Heart right ventricle (tissue), 16 donors: ENCODE data around the gene ARFGAP1. TPM values are rescaled to one million over a fixed set of nuclear protein-coding genes. Genes with fewer than 3 reads are reported as not detected.

ENCODE experiments used
- ATAC-seq, 8 donors: fragments of 200-7000 bp; cut with Tn5 transposase; one replicate each; pipeline ENCODE4 v1.9.1; 2020; ENCODE audit warnings: mild to moderate bottlenecking in 8 of 8, moderate library complexity in 8 of 8, moderate number of reproducible peaks in 1 of 8
- DNase-seq, 2 donors: peaks; one replicate each; pipeline ENCODE4 v3.0.0-alpha.2; 2020
- H3K27ac ChIP-seq, 10 donors: fragments of 200-600 bp; sonication (generic) in 2 of 10; one replicate each; pipeline versions ENCODE4 v1.5.0 to v1.8.0; 2020 to 2022; ENCODE audit warnings: mild to moderate bottlenecking in 3 of 10
- H3K27me3 ChIP-seq, 7 donors: fragments of 200-600 bp; one replicate each; pipeline ENCODE4 v1.8.0; 2021 to 2022; ENCODE audit warnings: mild to moderate bottlenecking in 2 of 7
- H3K36me3 ChIP-seq, 9 donors: fragments of 200-600 bp; sonication (generic) in 1 of 9; one replicate each; pipeline versions ENCODE4 v1.5.0 to v1.8.0; 2020 to 2022; ENCODE audit warnings: mild to moderate bottlenecking in 2 of 9
- H3K4me1 ChIP-seq, 9 donors: fragments of 200-600 bp; sonication (generic) in 1 of 9; one replicate each; pipeline versions ENCODE4 v1.5.0 to v1.8.0; 2020 to 2022; ENCODE audit warnings: mild to moderate bottlenecking in 4 of 9
- H3K4me3 ChIP-seq, 10 donors: fragments of 200-600 bp; sonication (generic) in 2 of 10; one replicate each; pipeline versions ENCODE4 v1.5.0 to v1.8.0; 2020 to 2022; ENCODE audit warnings: mild to moderate bottlenecking in 7 of 10, moderate library complexity in 2 of 10
- H3K9me3 ChIP-seq, 11 donors: fragments of 200-600 bp in 10 of 11; sonication (generic) in 2 of 11; one replicate each; pipeline versions ENCODE4 v1.5.0 to v1.8.0; 2013 to 2022; ENCODE audit warnings: mild to moderate bottlenecking in 2 of 11, control low read depth in 1 of 11, moderate library complexity in 1 of 11
- CTCF ChIP-seq, 9 donors: fragments of 200-600 bp; sonication (generic) in 2 of 9; IDR thresholded peaks; one replicate each; pipeline versions ENCODE4 v1.5.0 to v1.8.0; 2021 to 2022; ENCODE audit warnings: antibody characterized with exemption in 9 of 9, mild to moderate bottlenecking in 5 of 9, moderate library complexity in 1 of 9
- WGBS, 2 donors: extraction: QIAGEN DNeasy Blood & Tissue Kit; methylation state at CpG; one replicate each; pipeline ENCODE4 v1.1.7; 2013; ENCODE audit warnings: inconsistent platforms in 1 of 2; 5-methylcytosine and 5-hydroxymethylcytosine counted together
- intact Hi-C, 10 donors: fragments of 100-400 bp; cut with DNase I; formaldehyde crosslinking; loops; one replicate each; pipeline versions ENCODE4 v1.11.1 to v1.14.2; 2022
- polyA plus RNA-seq, 2 donors: library from polyadenylated mRNA; stranded (reverse); fragments of 200-250 nt; gene quantifications; one replicate each; pipeline ENCODE4 v1.2.3, GENCODE V29; 2013
- total RNA-seq, 10 donors: library from RNA; stranded (reverse); fragmentation: NEBNext Ultra II Directional in 3 of 10; extraction: Animal tissue kit (Norgen Biotek cat#: 25700) in 3 of 10; gene quantifications; one replicate each; pipeline versions ENCODE4 v1.2.1 to v1.2.4, GENCODE V29; 2021 to 2023
- donor health status: Arrhythmogenic right ventricular cardiomyopathy.
- donor health status: ischemic (EF 13 %, LVEDD 7.1; RV severe dilation, severe dysfunction).
- donor health status: healthy with polysubstance abuse.
- donor health status: DM: no; HTN: yes; CAD: no.
- donor health status: DM: no; HTN: no; CAD: no.
- donor health status: ischemic (EF 25% LVEDD 6.9; RV normal size, moderate dysfunction).
- donor health status: ischemic (EF 25% LVEDD 5.7; RV mildly dilated, moderate dysfunction).
- donor health status: healthy.
- donor health status: DM: yes; HTN: yes; CAD: no.
- donor health status: Ischemic cardiomyopathy.
- donor health status: ischemic (EF 35%, LVEDD 5.7; RV mildly dilated, moderate dysfunction).
- donor health status: nonischemic (EF 11% LVEDD 7.7; RV severe dilation, severe dysfunction).
- donor health status: DM: yes; HTN: yes; CAD: no.
- donor health status: PGD.
- donor health status: ischemic (EF 29% LVEDD 5.4; RV normal size, mild dysfunction).
- donor health status: nonischemic (EF 23%, LVEDD 6.1; RV moderate dilation, normal function).

ARFGAP1 gene
- total and polyA plus RNA-seq, 12 donors, result 20.4 to 72.6 (median 32.3) TPM

GRCh38 chr20:63294536-63294900 is 21.9 kb downstream of the ARFGAP1 start:
- WGBS, 2 donors, result 81 to 83% methylated on average over 12 of the region's 12 CpGs
- Histone ChIP-seq H3K27me3 (peaks cover 8 to 70% (median 57%) of the 10 kb centered on the region in 7 donors), H3K36me3 (peaks cover 0 to 5% (median 0%) of the 10 kb centered on the region in 9 donors), H3K27ac (no peak overlapping the region), H3K4me1 (peaks cover 0 to 10% (median 0%) of the 10 kb centered on the region in 9 donors), H3K4me3 (no peak overlapping the region), H3K9me3 (no peaks in the 10 kb centered on the region)
- ATAC-seq, result no peak
- peak in 1 of 2 donors; percentile 9 for DNase-seq
- intact Hi-C loops, result no loop called here
- no peak for TF ChIP-seq CTCF (IDR thresholded peaks at IDR 0.05)

- 39 to 41% methylated on average over 17 to 19 of the region's 19 CpGs for WGBS, 2 donors
- peaks cover 0 to under 1% (median 0%) of the 10 kb centered on the region in 9 donors for H3K36me3 ChIP-seq
- ATAC-seq (no peak), DNase-seq (no peak)
- H3K4me1 ChIP-seq, result peaks cover 0 to 10% (median 0%) of the 10 kb centered on the region in 9 donors
- H3K9me3 ChIP-seq, result no peaks in the 10 kb centered on the region
- no peak overlapping the region for H3K27ac ChIP-seq
- no peak overlapping the region for H3K4me3 ChIP-seq
- TF ChIP-seq CTCF (IDR thresholded peaks at IDR 0.05), result no peak
- H3K27me3 ChIP-seq, result peaks cover 8 to 75% (median 59%) of the 10 kb centered on the region in 7 donors
- intact Hi-C loops, result no loop called here
These were observed 22.4 kb downstream of the ARFGAP1 start for GRCh38 chr20:63295018-63295417.

DNA sequence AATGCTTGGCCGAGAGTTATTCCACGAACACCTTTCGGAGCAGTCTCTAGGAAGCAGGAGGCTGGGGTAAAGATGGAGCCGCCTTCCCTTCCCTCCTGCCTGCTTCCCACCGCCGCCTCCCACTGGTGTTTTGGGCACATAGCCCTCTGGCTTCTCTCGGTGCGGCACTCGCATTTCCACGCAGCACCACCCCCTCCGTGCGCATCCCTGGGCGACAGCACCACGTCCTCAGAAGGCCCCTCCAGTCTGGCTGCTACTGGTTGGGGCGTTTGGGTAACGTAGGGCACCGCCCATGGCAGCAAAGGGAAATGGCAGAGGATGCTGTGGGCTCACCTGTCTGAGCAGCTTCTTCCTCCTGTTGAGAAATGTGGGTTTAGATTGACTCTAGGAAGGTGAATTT is 22.8 kb downstream of the ARFGAP1 start:
- intact Hi-C loops, result no loop called here
- Histone ChIP-seq H3K27ac (no peak overlapping the region), H3K36me3 (no peaks in the 10 kb centered on the region), H3K27me3 (peaks cover 8 to 77% (median 62%) of the 10 kb centered on the region in 7 donors), H3K4me3 (no peak overlapping the region), H3K9me3 (peaks cover 0 to 2% (median 0%) of the 10 kb centered on the region in 11 donors), H3K4me1 (peaks cover 0 to 10% (median 0%) of the 10 kb centered on the region in 9 donors)
- ATAC-seq (no peak), DNase-seq (peak in 1 of 2 donors; percentile 8)
- TF ChIP-seq CTCF (IDR thresholded peaks at IDR 0.05), result no peak
- 29 to 30% methylated on average over 17 of the region's 17 CpGs for WGBS, 2 donors

- intact Hi-C loops, result no loop called here
- Histone ChIP-seq H3K27me3 (peaks cover 8 to 79% (median 66%) of the 10 kb centered on the region in 7 donors), H3K4me1 (peaks cover 0 to 7% (median 0%) of the 10 kb centered on the region in 9 donors), H3K36me3 (no peaks in the 10 kb centered on the region), H3K27ac (no peak overlapping the region), H3K9me3 (peaks cover 0 to 6% (median 2%) of the 10 kb centered on the region in 11 donors), H3K4me3 (no peak overlapping the region)
- no peak for DNase-seq
- ATAC-seq, result no peak
- TF ChIP-seq CTCF (IDR thresholded peaks at IDR 0.05), result no peak
- 15 to 25% methylated on average over 20 of the region's 20 CpGs for WGBS, 2 donors
These were observed 23.2 kb downstream of the ARFGAP1 start for GRCh38 chr20:63295846-63296245.
